Stimulated activated CD8-positive, alpha-beta memory T cell treated with anti-CD3 and anti-CD28 coated beads, Interleukin-7, amount 100 ng/mL, for 1 hour (primary cell): Measurements from ENCODE around the gene AKAP8L.
A peak's percentile ranks its signal among the peaks of the same experiment; 100 is the strongest.
"Not testable (repeated sequence)": the region's sequence is repeated elsewhere in the genome, so short reads cannot be mapped to it uniquely, and the experiment has no call there.

Source experiments
- DNase-seq, 2 donors: peaks; one replicate each; pipeline ENCODE4 v3.0.0-alpha.2; 2020; ENCODE audit warnings: low read depth in 2 of 2

The AKAP8L gene

GRCh38 chr19:15381864-15382263 is 36.9 kb downstream of the AKAP8L start:
- DNase-seq: no peak

GRCh38 chr19:15381429-15381828 is 37.4 kb downstream of the AKAP8L start:
- no peak for DNase-seq

DNA sequence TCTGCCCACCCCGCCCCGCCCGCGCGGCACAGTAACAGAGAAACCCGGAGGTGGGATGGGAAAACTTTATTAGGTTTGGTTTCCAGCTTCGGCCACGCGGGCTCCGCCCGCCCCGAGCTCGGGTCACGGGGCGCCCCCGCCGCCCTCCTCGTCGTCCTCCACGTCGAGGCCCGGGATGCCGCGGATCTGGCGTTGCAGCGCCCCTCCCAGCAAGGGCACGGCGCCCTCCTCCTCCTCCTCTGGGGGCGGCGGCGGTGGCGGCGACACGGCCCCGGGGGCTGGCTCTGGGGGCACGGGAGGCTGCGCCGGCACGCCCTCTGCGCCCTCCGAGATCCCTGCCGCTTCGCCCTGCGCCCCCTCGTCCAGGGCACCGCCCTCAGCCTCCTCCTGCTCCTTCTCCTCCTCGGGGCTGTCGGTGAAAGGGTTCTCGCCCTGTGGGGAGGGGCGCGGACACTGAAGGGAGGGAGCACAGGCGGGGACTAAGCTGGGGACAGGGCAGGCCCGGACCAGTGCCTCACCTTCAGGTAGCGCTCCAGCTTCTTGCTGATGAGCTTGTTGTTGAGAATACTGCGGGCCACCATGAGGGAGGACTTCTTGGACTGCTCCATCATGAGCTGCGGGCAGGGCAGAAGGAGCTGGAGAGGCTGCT is 38.7 kb downstream of the AKAP8L start:
- no peak for DNase-seq

GRCh38 chr19:15379083-15379998 is 39.4 kb downstream of the AKAP8L start, which contains the start of gene AKAP8:
Gene AKAP8, minus strand, starts transcription at chr19:15379787. Its CDS starts 56 bp downstream, at chr19:15379731.
- DNase-seq: peak; percentile 96

GRCh38 chr19:15378534-15379082 is 40.2 kb downstream of the AKAP8L start:
- DNase-seq: peak in 1 of 2 donors; percentile 13

DNA sequence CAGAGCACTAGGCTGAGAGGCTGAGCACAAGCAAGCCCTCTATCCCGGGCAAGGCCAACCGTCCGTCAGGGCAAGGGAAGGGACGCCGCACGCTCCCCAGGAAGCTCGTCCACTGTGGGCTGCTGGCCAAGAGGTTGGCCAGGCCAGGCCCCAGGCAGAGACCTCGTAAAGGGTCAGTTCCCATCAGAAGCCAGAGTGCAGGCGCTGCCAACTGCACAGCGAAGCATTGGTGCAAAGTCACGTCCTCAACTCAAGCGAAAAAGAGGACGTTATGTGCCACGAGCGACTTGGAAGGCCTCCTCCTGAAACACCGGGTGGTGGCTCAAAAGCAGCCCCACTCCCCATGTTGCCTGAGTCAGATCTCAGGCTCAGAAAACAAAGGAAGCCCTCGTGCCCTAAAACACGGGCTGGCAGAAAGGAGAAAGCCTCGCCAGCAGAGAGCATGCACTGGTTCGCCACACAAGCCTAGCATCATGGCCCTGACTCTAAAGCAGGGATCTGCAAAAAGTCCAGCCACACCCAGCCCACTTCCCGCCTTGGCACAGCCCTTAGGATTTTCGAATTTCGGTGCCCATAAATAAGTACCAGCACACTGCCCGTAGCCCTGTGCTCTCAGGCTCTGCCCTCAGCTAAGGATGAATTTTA is 43.9 kb downstream of the AKAP8L start:
- DNase-seq: no peak

GRCh38 chr19:15374105-15374651 is 44.6 kb downstream of the AKAP8L start:
- no peak for DNase-seq

DNA sequence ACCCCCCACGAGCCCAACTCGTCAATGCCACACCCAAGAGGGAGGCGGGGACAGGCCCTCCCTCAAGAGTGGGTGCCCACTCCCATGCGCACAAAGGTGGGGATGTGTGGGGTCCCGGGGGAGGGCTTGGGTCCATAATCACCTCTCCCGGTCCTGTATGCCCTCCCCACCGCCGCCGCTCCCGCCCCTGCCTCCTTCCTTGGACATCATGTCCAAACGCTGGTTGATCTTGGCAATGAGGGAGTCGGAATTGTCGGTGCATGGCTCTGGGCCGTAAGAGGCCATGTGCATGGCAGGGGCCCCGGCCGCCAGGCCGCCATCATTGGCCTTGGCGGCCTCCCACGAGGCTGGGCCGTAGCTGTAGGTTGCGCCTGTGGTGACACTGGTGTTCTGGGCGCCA is 45.1 kb downstream of the AKAP8L start:
- DNase-seq: no peak

DNA sequence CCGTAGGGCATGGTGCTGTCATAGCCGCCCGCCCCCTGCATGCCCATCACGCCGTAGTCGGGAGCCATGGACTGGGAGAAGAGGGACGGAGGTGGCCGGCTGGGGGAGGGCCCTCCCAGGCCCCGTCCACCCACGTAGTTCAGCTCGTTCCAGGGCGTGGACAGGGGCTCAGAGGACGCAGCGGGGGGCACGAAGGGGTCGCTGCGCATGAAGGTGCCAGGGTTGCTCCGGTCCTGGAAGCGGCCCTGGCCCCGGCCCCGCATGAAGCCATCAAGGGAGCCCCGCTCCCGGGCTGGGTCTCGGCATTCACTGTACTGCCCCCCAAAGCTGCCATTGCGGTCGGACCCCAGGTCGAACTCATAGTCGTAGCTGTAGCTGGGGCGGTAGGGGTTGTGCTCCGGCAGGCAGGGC is 45.9 kb downstream of the AKAP8L start:
- no peak for DNase-seq

GRCh38 chr19:15372470-15372869 is 46.3 kb downstream of the AKAP8L start:
- DNase-seq: no peak

DNA sequence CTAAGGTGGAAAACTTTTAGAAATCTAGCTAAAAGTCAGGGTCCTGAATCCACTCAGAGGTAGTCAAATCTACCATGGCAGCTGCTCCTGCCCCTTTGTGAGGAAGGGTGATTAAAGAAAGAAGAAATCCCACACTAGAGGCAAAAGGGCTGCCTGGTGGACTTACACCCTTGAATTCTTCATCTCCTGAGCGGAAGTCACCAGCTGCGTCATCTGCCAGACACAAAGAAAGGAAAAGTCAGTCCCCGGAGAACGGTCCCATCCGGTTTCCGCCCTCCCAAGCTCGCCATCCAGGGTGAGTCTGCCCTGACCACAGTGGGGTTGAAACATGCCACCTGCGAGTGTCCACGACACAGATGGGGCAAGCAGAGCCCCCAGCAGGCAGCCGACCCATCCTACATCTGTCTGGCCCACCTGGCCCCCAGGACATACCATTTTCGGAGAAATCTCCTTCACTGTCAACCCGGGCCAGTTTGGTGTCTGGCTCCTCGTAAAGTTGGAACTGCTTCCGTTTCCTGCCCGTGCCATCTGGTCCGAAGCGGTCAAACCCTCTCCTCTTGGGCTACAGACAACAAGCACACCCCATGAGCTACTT is 46.9 kb downstream of the AKAP8L start:
- no peak for DNase-seq

GRCh38 chr19:15371119-15371518 is 47.7 kb downstream of the AKAP8L start:
- DNase-seq: no peak

GRCh38 chr19:15369594-15369891 is 49.2 kb downstream of the AKAP8L start:
- DNase-seq: no peak

DNA sequence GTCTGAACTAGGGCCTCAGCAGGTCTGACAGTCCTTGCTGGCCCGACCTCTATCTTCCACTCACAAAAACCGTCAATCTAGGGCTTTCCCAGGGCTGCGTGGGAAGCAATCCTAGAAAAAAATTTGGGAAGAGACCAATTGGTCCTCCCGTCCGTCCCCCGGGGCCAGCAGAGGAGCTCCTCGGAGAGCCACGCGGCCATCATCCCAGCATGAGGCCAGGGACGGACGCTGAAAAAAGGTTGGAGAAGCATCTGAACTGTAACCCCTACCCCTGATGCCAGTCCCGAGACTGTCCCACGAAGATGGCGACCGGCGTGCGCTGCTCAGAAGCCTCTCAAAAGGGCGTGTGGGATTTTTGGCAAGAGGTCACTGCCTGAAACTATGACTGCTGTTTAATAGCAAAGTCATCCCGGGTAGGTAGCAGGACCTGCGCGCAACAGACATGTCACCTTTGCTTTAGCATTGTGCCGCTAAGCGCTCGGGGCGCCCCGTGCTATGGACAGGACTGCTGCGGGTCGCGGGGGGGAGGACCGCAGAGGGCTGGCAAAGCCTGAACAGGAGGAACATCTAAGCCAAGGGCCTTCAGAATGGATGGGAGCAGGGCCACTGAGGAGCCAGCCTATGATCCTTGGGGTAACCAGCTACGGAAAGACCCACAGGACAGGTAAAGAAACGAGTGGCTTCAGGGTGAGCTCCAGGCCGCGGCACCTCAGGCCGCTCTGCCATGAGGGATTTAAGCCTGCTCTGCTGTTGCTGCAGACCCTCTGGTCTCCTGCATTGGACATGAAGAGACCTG is 49.8 kb downstream of the AKAP8L start:
- DNase-seq: no peak

DNA sequence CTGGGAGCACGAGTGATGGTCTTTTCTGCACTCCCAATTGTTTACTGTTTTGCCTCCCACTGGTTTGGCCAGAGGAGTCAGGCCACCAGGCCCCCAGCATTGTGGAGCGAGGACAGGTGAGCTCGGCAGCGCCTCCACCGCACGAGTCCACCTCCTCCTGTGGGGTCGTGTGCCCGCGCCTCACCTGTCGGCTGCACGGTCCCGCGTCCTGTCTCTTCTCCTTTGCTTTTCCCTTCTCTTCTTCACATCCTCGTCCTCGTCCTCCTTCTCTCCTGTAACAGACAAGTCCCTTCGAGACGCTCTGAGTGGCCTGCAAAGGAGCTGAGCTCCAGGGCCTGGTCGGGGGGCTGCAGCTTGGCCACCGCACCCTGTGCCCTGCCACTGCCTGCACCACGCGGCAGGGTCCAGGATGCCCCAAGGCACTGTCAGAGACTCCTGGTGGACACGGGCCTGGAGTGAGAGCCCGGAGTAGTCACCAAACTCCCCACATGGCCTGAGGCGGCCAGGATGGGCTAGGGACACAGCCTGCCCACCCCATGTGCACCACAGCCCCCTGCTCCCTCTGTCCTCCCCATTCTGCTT is 50.6 kb downstream of the AKAP8L start:
- DNase-seq: no peak

- no peak for DNase-seq
Measured at GRCh38 chr19:15367439-15367838, 51.3 kb downstream of the AKAP8L start.

- DNase-seq: no peak
Measured at GRCh38 chr19:15365264-15365663, 53.5 kb downstream of the AKAP8L start.

DNA sequence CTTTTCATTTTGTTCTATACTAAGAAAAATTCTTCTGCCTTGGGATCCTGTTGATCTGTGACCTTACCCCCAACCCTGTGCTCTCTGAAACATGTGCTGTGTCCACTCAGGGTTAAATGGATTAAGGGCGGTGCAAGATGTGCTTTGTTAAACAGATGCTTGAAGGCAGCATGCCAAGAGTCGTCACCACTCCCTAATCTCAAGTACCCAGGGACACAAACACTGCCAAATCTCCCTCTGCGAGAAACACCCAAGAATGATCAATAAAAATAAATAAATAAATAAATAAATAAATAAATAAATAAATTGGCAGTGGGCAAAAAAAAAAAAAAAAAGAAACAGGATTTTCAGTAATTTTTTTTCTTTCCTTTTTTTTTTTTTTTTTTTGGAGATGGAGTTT is 55.0 kb downstream of the AKAP8L start:
- DNase-seq: not testable (repeated sequence)

- DNase-seq: not testable (repeated sequence)
Measured at GRCh38 chr19:15363048-15363447, 55.7 kb downstream of the AKAP8L start.

DNA sequence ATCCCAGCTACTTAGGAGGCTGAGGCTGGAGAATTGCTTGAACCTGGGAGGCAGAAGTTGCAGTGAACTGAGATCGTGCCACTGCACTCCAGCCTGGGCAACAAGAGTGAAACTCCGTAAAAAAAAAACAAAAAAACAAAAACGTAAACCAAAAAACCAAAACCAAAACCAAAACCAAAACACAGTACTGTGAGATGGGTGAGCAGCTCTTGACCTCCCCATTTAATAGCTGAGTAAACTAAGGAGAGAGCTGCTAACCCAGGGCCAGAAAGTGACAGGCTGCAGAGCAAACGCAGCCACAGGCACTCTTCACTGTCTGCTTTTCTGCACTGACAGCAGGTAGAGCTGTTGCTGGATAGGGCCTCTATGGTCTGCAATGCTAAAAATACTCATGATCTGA is 58.8 kb downstream of the AKAP8L start:
- DNase-seq: not testable (repeated sequence)
